Duodenal mucosa (tissue), 2 donors: ENCODE results near the gene VLDLR.

Experiments
- H3K27ac ChIP-seq: one replicate; pipeline ENCODE4 v1.7.0; 2013; ENCODE audit warnings: low read depth, low read length
- H3K27me3 ChIP-seq, 2 donors: one replicate each; pipeline ENCODE4 v1.7.0; 2013; ENCODE audit warnings: low read length in 2 of 2, control low read depth in 1 of 2; ENCODE audit not compliant: insufficient read depth in 2 of 2, control insufficient read depth in 1 of 2
- H3K36me3 ChIP-seq, 2 donors: one replicate each; pipeline ENCODE4 v1.7.0; 2013; ENCODE audit warnings: low read length in 2 of 2, control low read depth in 1 of 2; ENCODE audit not compliant: insufficient read depth in 2 of 2, control insufficient read depth in 1 of 2
- H3K4me1 ChIP-seq, 2 donors: one replicate each; pipeline ENCODE4 v1.7.0; 2013; ENCODE audit warnings: low read length in 2 of 2, control low read depth in 1 of 2; ENCODE audit not compliant: insufficient read depth in 2 of 2, control insufficient read depth in 1 of 2
- H3K4me3 ChIP-seq, 2 donors: one replicate each; pipeline ENCODE4 v1.7.0; 2013; ENCODE audit warnings: low read length in 2 of 2, low read depth in 1 of 2
- H3K9ac ChIP-seq, 2 donors: one replicate each; pipeline ENCODE4 v1.7.0; 2013; ENCODE audit warnings: low read length in 2 of 2, low read depth in 1 of 2
- H3K9me3 ChIP-seq, 2 donors: one replicate each; pipeline ENCODE4 v1.7.0; 2013; ENCODE audit warnings: low read length in 2 of 2, control low read depth in 1 of 2; ENCODE audit not compliant: control insufficient read depth in 1 of 2

The VLDLR gene

DNA sequence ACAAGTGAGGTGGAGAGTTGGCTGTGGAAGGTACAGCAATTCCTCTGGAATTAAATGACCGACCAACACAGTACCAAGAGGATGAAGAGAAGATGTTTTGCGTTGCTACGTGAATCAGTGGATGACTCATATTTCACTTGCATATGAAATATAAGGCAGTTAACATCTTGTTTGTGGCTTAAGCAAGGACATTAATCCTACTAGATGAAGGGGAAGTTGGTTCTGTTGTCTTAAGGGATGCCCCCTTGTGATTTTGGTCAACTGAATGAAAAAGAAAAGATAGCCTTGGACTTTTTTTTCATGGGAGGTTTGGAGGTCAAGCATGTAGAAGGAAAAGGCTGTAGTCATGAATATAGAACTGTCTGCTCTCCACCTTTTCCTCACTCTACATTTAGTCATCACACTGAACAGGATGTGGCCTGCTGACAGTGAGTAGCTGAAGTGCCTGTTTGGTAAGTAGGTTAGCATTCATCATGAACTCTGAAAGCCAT is 33.9 kb downstream of the VLDLR start:
- Histone ChIP-seq H3K27ac (no peak overlapping the region), H3K9ac (no peak overlapping the region), H3K4me3 (no peak overlapping the region), H3K36me3 (no peaks in the 10 kb centered on the region), H3K9me3 (no peaks in the 10 kb centered on the region), H3K27me3 (no peaks in the 10 kb centered on the region), H3K4me1 (no peaks in the 10 kb centered on the region)

DNA sequence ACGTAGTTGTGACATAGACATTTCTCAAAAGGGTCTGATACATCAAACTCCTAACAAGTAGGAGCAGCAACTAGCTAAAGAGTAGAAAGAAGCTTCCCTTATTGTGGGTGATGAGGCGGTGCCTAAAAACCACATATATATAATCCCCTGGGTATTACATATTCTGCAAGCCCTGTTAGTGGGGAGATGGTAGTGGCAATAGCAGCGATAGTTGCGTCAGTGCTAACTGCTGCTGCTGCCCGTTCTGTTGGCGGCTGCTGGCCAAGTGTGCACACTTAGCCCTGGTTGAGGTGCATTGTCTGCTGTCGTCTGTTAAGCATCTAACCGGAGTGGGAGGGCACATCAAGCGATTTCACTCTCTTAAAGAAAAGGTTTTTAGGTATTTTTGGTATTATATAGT is 35.8 kb downstream of the VLDLR start:
- H3K36me3 ChIP-seq, result no peaks in the 10 kb centered on the region
- H3K27ac ChIP-seq, result no peak overlapping the region
- no peaks in the 10 kb centered on the region for H3K27me3 ChIP-seq
- H3K9me3 ChIP-seq, result no peaks in the 10 kb centered on the region
- H3K4me1 ChIP-seq, result no peaks in the 10 kb centered on the region
- no peak overlapping the region for H3K9ac ChIP-seq
- no peak overlapping the region for H3K4me3 ChIP-seq

DNA sequence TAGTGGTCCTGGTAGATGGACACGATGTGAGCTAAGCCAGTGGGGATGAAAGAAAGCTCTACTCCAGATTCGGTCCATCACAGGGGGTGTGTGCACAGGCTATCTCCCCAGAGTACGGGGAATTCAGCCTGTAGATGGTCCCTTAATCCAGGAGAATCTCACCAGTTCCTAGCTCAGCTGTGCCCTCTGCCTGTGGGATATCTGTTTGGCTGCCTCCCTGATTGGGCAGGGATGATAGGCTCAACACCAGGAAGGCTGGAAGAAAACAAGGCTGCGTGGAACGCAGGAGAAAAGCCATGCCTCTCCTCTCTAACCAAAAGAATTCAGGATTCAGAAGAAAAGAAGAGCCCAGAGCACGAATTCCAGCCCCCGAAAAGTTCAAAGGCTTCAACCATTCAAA is 40.9 kb downstream of the VLDLR start:
- H3K27me3 ChIP-seq, result no peaks in the 10 kb centered on the region
- no peaks in the 10 kb centered on the region for H3K9me3 ChIP-seq
- no peak overlapping the region for H3K9ac ChIP-seq
- H3K27ac ChIP-seq, result no peak overlapping the region
- H3K4me1 ChIP-seq, result no peaks in the 10 kb centered on the region
- no peak overlapping the region for H3K4me3 ChIP-seq
- no peaks in the 10 kb centered on the region for H3K36me3 ChIP-seq

DNA sequence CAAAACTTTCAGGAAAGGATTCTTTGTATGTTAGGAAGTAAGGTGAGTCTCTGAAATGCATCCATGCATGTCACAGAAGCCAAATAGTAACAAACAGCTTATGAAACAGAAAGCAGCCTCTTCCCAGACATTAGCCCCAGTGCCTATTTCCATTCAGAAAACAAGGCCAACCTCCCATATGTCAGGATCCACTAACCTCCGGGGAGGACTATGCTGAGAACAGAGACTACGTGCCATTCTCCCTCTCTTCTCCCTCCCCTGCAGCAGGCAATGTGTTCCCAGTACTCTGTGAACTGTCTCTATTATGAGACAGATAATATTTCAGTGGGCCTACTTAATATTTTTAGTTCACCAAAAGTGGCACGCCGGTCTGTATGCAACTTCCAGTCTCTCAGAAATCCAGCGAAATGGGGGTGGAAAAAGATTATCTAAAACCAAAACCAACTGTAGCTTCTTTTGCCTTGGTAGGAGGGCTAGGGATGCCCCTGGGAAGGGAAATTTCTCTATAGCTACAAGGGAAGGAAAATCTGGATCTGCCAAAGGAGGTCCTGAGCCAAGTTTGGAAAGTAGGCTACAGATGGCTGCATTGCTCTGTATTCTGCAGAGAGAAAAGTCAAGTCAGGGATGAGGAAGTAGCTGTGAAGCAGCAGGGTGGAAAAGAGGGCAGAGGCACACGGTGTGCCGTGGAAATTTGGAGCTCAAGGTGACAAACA is 42.0 kb downstream of the VLDLR start:
- Histone ChIP-seq H3K27me3 (no peaks in the 10 kb centered on the region), H3K4me3 (no peak overlapping the region), H3K27ac (no peak overlapping the region), H3K9ac (no peak overlapping the region), H3K4me1 (no peaks in the 10 kb centered on the region), H3K9me3 (no peaks in the 10 kb centered on the region), H3K36me3 (no peaks in the 10 kb centered on the region)

DNA sequence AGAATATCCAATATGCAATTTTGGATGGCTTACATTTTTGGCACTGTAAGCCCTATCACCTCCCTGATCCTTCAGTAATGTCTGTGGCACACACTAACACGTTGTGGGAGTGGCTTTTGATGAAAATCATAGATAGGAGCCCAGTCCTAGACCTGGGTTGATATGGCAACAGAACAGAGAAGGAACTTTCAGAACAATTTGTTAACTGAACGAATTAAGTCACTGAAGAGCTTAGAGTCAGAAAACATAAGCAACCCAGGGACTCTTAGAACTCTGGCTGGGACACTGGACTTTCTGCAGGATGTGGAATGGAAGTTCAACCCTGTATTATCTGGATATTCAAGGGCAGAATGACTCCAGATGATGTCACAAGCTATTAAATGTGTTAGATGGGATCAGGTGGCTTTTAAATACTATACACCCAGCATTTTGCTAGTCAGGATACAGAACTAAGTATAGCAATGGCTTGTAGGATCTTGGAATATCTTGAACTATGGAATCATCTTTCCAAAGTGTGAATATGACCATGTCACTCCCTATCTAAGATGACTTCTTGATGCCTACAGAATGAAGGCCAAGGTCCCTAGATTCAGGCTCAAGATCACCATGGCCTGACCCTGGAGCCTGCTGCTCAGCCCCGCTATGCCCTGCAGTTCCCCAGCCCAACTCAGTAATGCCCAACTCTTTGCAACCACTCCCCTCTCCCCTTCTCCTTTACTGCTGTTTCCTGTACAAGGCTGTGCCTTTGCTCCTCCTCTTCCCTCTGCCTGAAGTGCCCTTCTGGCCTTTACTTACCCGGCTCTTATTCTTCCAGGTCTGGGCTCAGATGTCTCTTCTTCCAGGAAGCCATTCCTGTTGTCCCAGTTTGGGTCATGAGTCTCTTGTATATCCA is 42.8 kb downstream of the VLDLR start:
- Histone ChIP-seq H3K27ac (no peak overlapping the region), H3K27me3 (no peaks in the 10 kb centered on the region), H3K4me1 (no peaks in the 10 kb centered on the region), H3K9me3 (no peaks in the 10 kb centered on the region), H3K4me3 (no peak overlapping the region), H3K36me3 (no peaks in the 10 kb centered on the region), H3K9ac (no peak overlapping the region)

DNA sequence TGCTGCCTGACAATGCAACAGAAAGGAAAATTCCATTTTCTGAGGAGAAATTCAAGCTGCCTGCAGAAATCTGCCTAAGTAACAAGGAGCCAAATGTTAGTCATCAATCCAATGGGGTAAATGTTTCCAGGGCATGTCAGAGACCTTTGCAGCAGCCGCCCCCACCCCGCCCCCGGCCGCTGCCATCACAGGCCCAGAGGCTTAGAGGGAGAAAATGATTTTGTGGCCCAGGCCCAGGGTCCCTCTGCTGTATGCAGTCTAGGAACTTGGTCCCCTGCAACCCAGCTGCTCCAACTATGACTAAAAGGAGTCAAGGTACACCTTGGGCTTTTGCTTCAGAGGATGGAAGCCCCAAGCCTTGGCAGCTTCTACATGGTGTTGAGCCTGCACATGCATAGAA is 45.0 kb downstream of the VLDLR start:
- Histone ChIP-seq H3K4me1 (no peaks in the 10 kb centered on the region), H3K9me3 (no peaks in the 10 kb centered on the region), H3K4me3 (no peak overlapping the region), H3K27me3 (no peaks in the 10 kb centered on the region), H3K27ac (no peak overlapping the region), H3K36me3 (no peaks in the 10 kb centered on the region), H3K9ac (no peak overlapping the region)

DNA sequence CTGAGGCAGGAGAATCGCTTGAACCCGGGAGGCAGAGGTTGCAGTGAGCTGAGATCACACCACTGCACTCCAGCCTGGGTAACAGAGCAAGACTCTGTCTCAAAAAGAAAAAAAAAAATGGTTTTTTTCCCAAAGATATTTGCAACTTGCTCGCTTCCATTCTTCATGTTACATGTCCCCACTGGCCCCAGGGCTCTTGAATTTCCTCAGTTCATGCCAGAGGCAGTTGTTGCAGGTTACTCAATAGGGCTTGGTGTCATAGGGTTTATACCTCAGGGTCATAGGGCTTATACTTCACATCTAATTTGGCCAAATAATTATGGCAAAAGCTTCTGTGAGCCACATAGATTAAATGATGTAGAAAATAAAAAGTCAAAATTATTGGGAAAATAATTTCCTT is 51.6 kb downstream of the VLDLR start:
- Histone ChIP-seq H3K9ac (no peak overlapping the region), H3K9me3 (no peaks in the 10 kb centered on the region), H3K27ac (no peak overlapping the region), H3K4me3 (no peak overlapping the region), H3K27me3 (no peaks in the 10 kb centered on the region), H3K36me3 (no peaks in the 10 kb centered on the region), H3K4me1 (no peaks in the 10 kb centered on the region)

DNA sequence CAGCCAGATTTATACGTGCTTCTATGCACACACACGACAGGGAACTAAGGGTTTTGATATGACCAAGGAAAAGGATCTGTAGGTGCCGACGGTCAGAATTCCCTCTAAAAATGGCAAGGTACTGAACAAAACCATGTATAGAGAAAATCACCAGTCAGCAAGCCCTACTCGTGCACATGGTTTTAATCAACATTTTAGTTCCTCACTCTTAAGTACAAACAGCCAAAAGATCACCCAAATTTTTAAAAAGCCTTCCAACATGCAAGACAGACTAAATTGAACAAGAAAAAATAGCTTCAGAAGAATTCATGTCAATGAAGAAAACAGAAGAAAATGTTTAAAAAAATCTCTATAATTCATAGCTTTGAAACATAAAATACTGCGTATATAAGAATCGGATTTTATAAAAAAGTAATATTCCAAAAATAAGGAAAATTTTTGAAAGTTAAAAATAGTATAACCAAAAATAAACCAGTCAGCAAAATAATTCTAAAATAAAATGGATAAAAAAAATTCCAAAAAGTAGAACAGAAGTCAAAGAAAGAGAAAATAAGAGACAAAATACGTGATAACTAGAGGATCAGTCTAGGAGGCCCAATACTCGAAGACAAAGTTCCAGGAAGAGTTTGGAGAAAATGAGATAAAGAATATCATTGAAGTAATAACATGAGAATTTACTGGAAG is 52.7 kb downstream of the VLDLR start:
- Histone ChIP-seq H3K27me3 (no peaks in the 10 kb centered on the region), H3K27ac (no peak overlapping the region), H3K4me1 (no peaks in the 10 kb centered on the region), H3K4me3 (no peak overlapping the region), H3K9me3 (no peaks in the 10 kb centered on the region), H3K9ac (no peak overlapping the region), H3K36me3 (no peaks in the 10 kb centered on the region)

DNA sequence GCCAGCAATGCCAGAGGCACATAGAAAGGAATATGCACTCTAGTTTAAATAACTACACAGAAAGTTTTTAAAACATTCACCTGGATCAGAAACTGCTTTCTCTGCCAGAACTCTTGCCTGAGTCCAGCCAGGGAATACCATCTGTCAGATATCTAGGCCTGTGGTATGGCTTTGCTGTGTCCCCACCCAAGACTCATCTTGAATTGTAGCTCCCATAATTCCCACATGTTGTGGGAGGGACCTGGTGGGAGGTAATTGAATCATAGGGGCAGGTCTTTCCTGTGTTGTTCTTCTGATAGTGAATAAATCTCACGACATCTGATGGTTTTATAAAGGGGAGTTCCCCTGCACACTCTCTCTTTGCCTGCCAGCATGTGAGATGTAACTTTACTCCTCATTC is 54.2 kb downstream of the VLDLR start:
- H3K27me3 ChIP-seq, result no peaks in the 10 kb centered on the region
- H3K4me3 ChIP-seq, result no peak overlapping the region
- H3K27ac ChIP-seq, result no peak overlapping the region
- no peak overlapping the region for H3K9ac ChIP-seq
- H3K9me3 ChIP-seq, result no peaks in the 10 kb centered on the region
- no peaks in the 10 kb centered on the region for H3K36me3 ChIP-seq
- no peaks in the 10 kb centered on the region for H3K4me1 ChIP-seq

DNA sequence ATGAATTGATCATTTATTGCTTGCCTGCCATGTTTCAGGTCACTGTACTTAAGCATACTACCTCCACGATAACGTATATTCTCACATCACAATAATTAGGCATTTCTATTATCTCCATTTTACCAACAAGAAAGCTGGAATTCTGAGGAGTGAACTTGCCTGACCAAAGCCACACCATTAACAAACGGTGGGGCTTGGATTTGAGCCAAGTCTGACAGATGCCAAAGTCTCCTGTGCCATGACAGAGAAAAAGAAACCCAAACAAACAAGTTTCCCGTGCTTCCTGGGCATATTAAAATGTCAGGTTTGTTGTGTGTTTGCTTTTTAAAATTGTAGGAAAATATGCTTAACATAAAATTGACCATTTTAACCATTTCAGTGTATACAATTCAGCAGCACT is 54.9 kb downstream of the VLDLR start:
- Histone ChIP-seq H3K27me3 (no peaks in the 10 kb centered on the region), H3K9me3 (no peaks in the 10 kb centered on the region), H3K4me3 (no peak overlapping the region), H3K27ac (no peak overlapping the region), H3K4me1 (no peaks in the 10 kb centered on the region), H3K36me3 (no peaks in the 10 kb centered on the region), H3K9ac (no peak overlapping the region)
